GM23338 (cell line): ENCODE measurements around the gene SMG6. TPM values are rescaled to one million over a fixed set of nuclear protein-coding genes. Genes with fewer than 3 reads are reported as not detected.

Experiments
- ATAC-seq: fragments of 200-7000 bp; cut with Tn5 transposase; 3 replicates; pipeline ENCODE4 v1.9.1; 2020
- DNase-seq: peaks from one replicate; pipeline ENCODE4 v3.0.0-alpha.2; 2015; ENCODE audit warnings: low spot score
- H2AFZ ChIP-seq: fragments of 200-600 bp; sonication (generic); 2 replicates; pipeline ENCODE4 v1.8.0; 2016; ENCODE audit warnings: antibody characterized with exemption, mild to moderate bottlenecking, moderate library complexity
- H3F3A ChIP-seq: fragments of 200-600 bp; sonication (generic); replicated peaks from 2 replicates; pipeline ENCODE4 v1.8.0; 2017; ENCODE audit warnings: antibody characterized with exemption, mixed run types, low read depth
- H3K27ac ChIP-seq: fragments of 200-600 bp; sonication (generic); 2 replicates; pipeline ENCODE4 v1.6.1; 2016; ENCODE audit warnings: low read depth
- H3K27me3 ChIP-seq: fragments of 200-600 bp; sonication (generic); 2 replicates; pipeline ENCODE4 v1.8.0; 2016; ENCODE audit warnings: mild to moderate bottlenecking, mixed run types, moderate library complexity; ENCODE audit not compliant: insufficient read depth
- H3K36me3 ChIP-seq: fragments of 200-600 bp; sonication (generic); 2 replicates; pipeline ENCODE4 v1.8.0; 2016; ENCODE audit warnings: mild to moderate bottlenecking; ENCODE audit not compliant: insufficient read depth
- H3K4me1 ChIP-seq: fragments of 200-600 bp; sonication (generic); 2 replicates; pipeline ENCODE4 v1.8.0; 2016; ENCODE audit warnings: mild to moderate bottlenecking, moderate library complexity; ENCODE audit not compliant: insufficient read depth
- H3K4me2 ChIP-seq: fragments of 200-600 bp; sonication (generic); 2 replicates; pipeline ENCODE4 v1.7.1; 2017; ENCODE audit warnings: mixed run types
- H3K4me3 ChIP-seq: fragments of 200-600 bp; sonication (generic); 2 replicates; pipeline ENCODE4 v1.6.1; 2016; ENCODE audit warnings: mixed run types
- H3K79me2 ChIP-seq: fragments of 200-600 bp; sonication (generic); replicated peaks from 2 replicates; pipeline ENCODE4 v1.8.0; 2017; ENCODE audit warnings: mild to moderate bottlenecking; ENCODE audit not compliant: insufficient read depth
- H3K9me2 ChIP-seq: fragments of 200-600 bp; sonication (generic); 2 replicates; pipeline ENCODE4 v1.8.0; 2017; ENCODE audit not compliant: insufficient read depth
- H4K20me1 ChIP-seq: fragments of 200-600 bp; sonication (generic); replicated peaks from 2 replicates; pipeline ENCODE4 v1.8.0; 2017; ENCODE audit warnings: mild to moderate bottlenecking; ENCODE audit not compliant: insufficient read depth
- H3K27ac Mint-ChIP-seq: 2 replicates; pipeline ENCODE4 v1.8.0; 2020; ENCODE audit warnings: inconsistent platforms, mild to moderate bottlenecking, moderate library complexity, mixed read lengths
- H3K27me3 Mint-ChIP-seq: 3 replicates; pipeline ENCODE4 v1.8.0; 2022; ENCODE audit warnings: low read depth, mild to moderate bottlenecking, moderate library complexity, mixed read lengths, inconsistent platforms; ENCODE audit not compliant: insufficient read depth, poor library complexity
- H3K36me3 Mint-ChIP-seq: 3 replicates; pipeline ENCODE4 v1.8.0; 2021; ENCODE audit warnings: low read depth, mild to moderate bottlenecking, inconsistent platforms, moderate library complexity, mixed read lengths
- H3K4me1 Mint-ChIP-seq: 3 replicates; pipeline ENCODE4 v1.8.0; 2020; ENCODE audit warnings: mild to moderate bottlenecking, inconsistent platforms, mixed read lengths
- H3K4me3 Mint-ChIP-seq: 3 replicates; pipeline ENCODE4 v1.8.0; 2021; ENCODE audit warnings: moderate library complexity, mild to moderate bottlenecking, inconsistent platforms, mixed read lengths
- H3K9me3 Mint-ChIP-seq: 3 replicates; pipeline ENCODE4 v1.8.0; 2020; ENCODE audit warnings: moderate library complexity, mild to moderate bottlenecking, inconsistent platforms, mixed read lengths
- NANOG ChIP-seq: IDR thresholded peaks from 2 replicates; pipeline ENCODE4 v1.6.1; 2016; ENCODE audit warnings: antibody characterized with exemption, borderline replicate concordance
- POLR2AphosphoS5 ChIP-seq: IDR thresholded peaks from 2 replicates; pipeline ENCODE4 v1.6.1; 2016; ENCODE audit warnings: antibody characterized with exemption, low read depth
- ZNF114 ChIP-seq: fragments of 250-450 bp; sonication (Bioruptor Pico); IDR thresholded peaks from 2 replicates; pipeline ENCODE4 v1.5.0; 2020; ENCODE audit warnings: mild to moderate bottlenecking, moderate library complexity
- polyA plus RNA-seq: library from polyadenylated mRNA; unstranded; fragments of >200 nt; fragmentation: Nextera tagmentation; extraction: Ambion mirVana; gene quantifications from 2 replicates; pipeline ENCODE4 v1.2.1, GENCODE V29; 2016
- total RNA-seq: library from RNA; depleted of rRNA; stranded (reverse); fragments of >200 nt; shearing (Covaris generic); gene quantifications from 2 replicates; pipeline ENCODE4 v1.2.3, GENCODE V29; 2014
- TF ChIP-seq, protein P1 (sequence below), 2 experiments: fragments of 200-600 bp in 1 of 2; sonication (generic) in 1 of 2; conservative IDR thresholded peaks; 2 replicates each; pipeline versions ENCODE4 v1.5.1 to v1.6.1; 2016 to 2017; ENCODE audit warnings: antibody characterized with exemption in 2 of 2, low read depth in 2 of 2, mild to moderate bottlenecking in 2 of 2, moderate library complexity in 1 of 2
- TF ChIP-seq, protein P2 (sequence below): IDR thresholded peaks from 2 replicates; pipeline ENCODE4 v1.6.1; 2016; ENCODE audit warnings: antibody characterized with exemption

Gene SMG6
- total and polyA plus RNA-seq, 2 experiments from 2014 or later: 10.4 to 43.1 TPM

DNA sequence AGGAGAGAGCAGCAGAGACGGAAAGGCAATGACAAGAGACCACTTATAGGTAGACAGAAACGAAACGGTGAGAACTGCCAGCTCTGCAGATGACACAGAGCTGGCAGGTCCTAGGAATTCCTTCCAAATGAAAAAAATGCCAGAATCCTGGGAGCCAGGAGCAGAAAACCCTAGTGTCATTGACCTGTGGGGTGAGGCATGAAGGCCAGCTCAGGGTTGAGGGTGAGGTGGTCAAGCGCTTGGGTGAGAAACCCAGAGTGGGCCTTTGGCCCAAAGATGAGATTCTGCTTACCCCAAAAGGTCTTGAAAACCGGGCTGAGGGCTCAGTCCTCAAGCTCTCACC lies 239.5 kb downstream of the SMG6 start:
- Histone ChIP-seq H3K27ac (no peak overlapping the region), H3K79me2 (no peaks in the 10 kb centered on the region), H2AFZ (no peak overlapping the region), H3K4me1 (peaks cover 29% of the 10 kb centered on the region), H3K4me2 (no peak overlapping the region), H3K36me3 (no peaks in the 10 kb centered on the region), H3F3A (0 out of 2 replicates have a peak, but pooled peaks cover 10% of the 10 kb centered on the region), H3K9me2 (no peaks in the 10 kb centered on the region), H4K20me1 (no peaks in the 10 kb centered on the region; the same call in none of the 2 replicates), H3K27me3 (peaks cover 19% of the 10 kb centered on the region), H3K4me3 (no peak overlapping the region)
- H3K9me3 Mint-ChIP-seq: no peaks in the 10 kb centered on the region
- H3K36me3 Mint-ChIP-seq: peaks cover 15% of the 10 kb centered on the region
- H3K4me3 Mint-ChIP-seq: no peak overlapping the region; the same call in 2 of the 3 replicates
- peaks cover 45% of the 10 kb centered on the region for H3K27me3 Mint-ChIP-seq
- no peak for DNase-seq
- ATAC-seq: no peak
- H3K27ac Mint-ChIP-seq: no peak overlapping the region
- TF ChIP-seq NANOG (no peak), POLR2AphosphoS5 (no peak)
- TF ChIP-seq, protein P1, sequence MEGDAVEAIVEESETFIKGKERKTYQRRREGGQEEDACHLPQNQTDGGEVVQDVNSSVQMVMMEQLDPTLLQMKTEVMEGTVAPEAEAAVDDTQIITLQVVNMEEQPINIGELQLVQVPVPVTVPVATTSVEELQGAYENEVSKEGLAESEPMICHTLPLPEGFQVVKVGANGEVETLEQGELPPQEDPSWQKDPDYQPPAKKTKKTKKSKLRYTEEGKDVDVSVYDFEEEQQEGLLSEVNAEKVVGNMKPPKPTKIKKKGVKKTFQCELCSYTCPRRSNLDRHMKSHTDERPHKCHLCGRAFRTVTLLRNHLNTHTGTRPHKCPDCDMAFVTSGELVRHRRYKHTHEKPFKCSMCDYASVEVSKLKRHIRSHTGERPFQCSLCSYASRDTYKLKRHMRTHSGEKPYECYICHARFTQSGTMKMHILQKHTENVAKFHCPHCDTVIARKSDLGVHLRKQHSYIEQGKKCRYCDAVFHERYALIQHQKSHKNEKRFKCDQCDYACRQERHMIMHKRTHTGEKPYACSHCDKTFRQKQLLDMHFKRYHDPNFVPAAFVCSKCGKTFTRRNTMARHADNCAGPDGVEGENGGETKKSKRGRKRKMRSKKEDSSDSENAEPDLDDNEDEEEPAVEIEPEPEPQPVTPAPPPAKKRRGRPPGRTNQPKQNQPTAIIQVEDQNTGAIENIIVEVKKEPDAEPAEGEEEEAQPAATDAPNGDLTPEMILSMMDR (conservative IDR thresholded peaks at IDR 0.05; ENCODE audit: low read depth in 2 of 2): no peak
- peaks cover 54% of the 10 kb centered on the region for H3K4me1 Mint-ChIP-seq

DNA sequence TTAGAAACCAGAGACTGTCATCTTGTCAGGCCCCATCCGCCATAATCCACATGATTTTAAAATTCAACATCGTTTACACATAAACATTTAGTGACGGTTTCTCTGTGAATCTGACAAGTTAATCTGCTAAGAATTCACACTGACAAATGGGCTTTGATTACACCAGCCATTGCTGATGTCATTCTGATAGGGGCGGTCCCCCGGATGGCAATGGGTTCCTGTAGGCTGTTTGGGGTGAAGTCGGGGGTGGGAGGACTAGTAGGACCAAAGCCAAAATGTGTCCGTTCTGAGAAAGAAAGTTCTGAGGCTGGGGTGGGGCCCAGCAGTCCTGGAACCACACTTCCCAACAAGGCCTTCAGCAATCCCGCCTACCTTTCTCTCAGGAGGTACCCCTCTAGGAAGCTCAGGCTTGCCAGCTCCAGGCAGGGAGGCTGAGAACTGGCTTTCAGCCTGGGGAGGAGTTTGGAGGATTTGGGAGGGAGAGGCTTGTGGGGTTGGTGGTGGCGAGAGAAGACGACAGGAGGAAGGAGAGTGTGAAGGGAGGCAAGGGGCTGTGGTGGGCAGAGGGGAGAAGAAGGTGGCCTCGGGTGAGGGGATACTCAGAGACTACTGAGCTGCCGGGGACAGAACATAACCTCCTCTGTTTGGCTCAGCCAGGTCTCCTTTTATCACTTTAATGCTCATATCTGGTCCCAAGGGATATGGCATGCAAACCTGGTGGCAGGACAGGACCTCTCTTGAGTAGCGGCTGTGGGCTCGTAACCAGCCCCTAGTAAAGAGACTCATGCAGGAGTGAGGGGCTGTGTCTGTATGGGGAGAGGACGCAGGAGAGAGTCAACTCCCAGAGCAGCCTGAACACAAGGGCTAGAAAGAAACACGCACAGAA lies 240.1 kb downstream of the SMG6 start:
- no peaks in the 10 kb centered on the region for H3K9me2 ChIP-seq
- no peaks in the 10 kb centered on the region; the same call in none of the 2 replicates for H4K20me1 ChIP-seq
- H3K27ac ChIP-seq: no peak overlapping the region
- TF ChIP-seq NANOG: no peak
- Mint-ChIP-seq H3K9me3 (no peaks in the 10 kb centered on the region), H3K36me3 (peaks cover 15% of the 10 kb centered on the region), H3K4me1 (peaks cover 52% of the 10 kb centered on the region), H3K27ac (no peak overlapping the region), H3K4me3 (no peak overlapping the region; the same call in 2 of the 3 replicates), H3K27me3 (peaks cover 46% of the 10 kb centered on the region)
- 0 out of 2 replicates have a peak, but pooled peaks cover 10% of the 10 kb centered on the region for H3F3A ChIP-seq
- H2AFZ ChIP-seq: no peak overlapping the region
- no peak for ATAC-seq
- H3K4me2 ChIP-seq: peak overlapping the region; percentile 70
- no peak overlapping the region for H3K4me3 ChIP-seq
- H3K79me2 ChIP-seq: no peaks in the 10 kb centered on the region
- peaks cover 25% of the 10 kb centered on the region for H3K27me3 ChIP-seq
- H3K4me1 ChIP-seq: peaks cover 29% of the 10 kb centered on the region
- no peaks in the 10 kb centered on the region for H3K36me3 ChIP-seq
- no peak for DNase-seq

DNA sequence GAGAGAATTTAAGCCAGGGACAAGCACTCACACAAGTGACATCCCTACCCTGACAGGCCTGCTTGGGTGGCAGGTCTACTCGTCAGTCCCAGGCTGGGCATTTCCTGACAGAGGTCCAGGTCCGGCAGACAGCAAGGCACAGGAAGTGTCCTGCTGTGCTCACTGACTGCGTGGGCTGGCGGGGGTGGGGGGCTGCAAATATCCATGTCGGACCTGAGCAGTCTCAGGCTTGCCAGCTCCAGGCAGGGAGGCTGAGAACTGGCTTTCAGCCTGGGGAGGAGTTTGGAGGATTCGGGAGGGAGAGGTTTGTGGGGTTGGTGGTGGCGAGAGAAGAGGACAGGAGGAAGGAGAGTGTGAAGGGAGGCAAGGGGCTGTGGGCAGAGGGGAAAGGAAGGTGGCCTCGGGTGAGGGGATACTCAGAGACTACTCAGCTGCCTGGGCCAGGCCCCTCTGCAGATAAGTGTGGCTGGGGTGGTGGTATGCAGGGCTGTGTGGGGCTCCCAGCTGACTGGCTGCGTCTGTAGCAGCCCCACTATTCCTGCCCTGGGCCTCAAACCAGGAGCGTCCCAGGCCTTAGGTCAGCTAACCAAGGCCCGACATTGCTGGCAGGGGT lies 240.9 kb downstream of the SMG6 start:
- Histone ChIP-seq H3K4me1 (peaks cover 29% of the 10 kb centered on the region), H2AFZ (no peak overlapping the region), H3K4me2 (peak overlapping the region; percentile 70), H3K36me3 (no peaks in the 10 kb centered on the region), H3K79me2 (no peaks in the 10 kb centered on the region), H3K27ac (no peak overlapping the region), H3K27me3 (peaks cover 33% of the 10 kb centered on the region), H4K20me1 (no peaks in the 10 kb centered on the region; the same call in none of the 2 replicates), H3F3A (0 out of 2 replicates have a peak, but pooled peaks cover 10% of the 10 kb centered on the region), H3K9me2 (no peaks in the 10 kb centered on the region), H3K4me3 (peak overlapping the region; percentile 28; the same call in 1 of the 2 replicates)
- Mint-ChIP-seq H3K27me3 (peaks cover 54% of the 10 kb centered on the region), H3K4me1 (peaks cover 52% of the 10 kb centered on the region), H3K27ac (peak overlapping the region; percentile 77; the same call in 1 of the 2 replicates), H3K36me3 (peaks cover 15% of the 10 kb centered on the region), H3K9me3 (no peaks in the 10 kb centered on the region), H3K4me3 (peak overlapping the region; percentile 48; the same call in 2 of the 3 replicates)
- DNase-seq (peak; percentile 45), ATAC-seq (no peak; the same call in 2 of the 3 replicates)
- no peak for TF ChIP-seq ZNF114
- TF ChIP-seq, protein P2, sequence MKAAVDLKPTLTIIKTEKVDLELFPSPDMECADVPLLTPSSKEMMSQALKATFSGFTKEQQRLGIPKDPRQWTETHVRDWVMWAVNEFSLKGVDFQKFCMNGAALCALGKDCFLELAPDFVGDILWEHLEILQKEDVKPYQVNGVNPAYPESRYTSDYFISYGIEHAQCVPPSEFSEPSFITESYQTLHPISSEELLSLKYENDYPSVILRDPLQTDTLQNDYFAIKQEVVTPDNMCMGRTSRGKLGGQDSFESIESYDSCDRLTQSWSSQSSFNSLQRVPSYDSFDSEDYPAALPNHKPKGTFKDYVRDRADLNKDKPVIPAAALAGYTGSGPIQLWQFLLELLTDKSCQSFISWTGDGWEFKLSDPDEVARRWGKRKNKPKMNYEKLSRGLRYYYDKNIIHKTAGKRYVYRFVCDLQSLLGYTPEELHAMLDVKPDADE: peak; percentile 65; the same call in 1 of the 2 replicates
